ENCODE data around the gene DMAC1.
A peak's percentile ranks its signal among the peaks of the same experiment; 100 is the strongest.

Gene DMAC1

GRCh38 chr9:7799234-7799943 lies at the start of gene DMAC1:
DMAC1 (minus strand) TSS chr9:7799778; CDS start chr9:7799734, 44 bp downstream.
- peak; percentile 69 for DNase-seq (ENCODE audit: insufficient read length, low spot score)
- FAIRE-seq = peak; percentile 99

- DNase-seq (ENCODE audit: insufficient read length, low spot score) = no peak
- no peak for FAIRE-seq
These were observed 49.8 kb upstream of the DMAC1 start for GRCh38 chr9:7849362-7849761.

DNA sequence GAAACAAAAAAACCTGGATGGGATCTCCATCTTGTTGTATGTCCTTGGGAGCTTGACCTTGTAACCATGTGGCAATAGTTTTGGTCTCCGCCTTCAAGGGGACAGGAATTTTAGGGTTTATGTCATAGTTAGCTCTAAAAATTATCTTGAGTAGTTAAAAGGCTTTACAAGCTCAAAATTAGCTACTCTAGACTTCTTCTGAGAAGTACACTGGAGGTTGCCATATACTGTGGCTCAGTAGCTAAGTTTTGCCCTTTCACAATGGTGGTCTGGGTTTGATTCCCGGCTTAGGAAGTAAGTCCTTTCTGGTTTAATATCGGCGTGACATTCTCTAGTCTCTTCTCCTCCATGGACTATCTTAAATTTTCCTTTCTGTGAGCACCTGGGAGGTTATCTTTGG lies 48.9 kb upstream of the DMAC1 start:
- FAIRE-seq = no peak
- DNase-seq (ENCODE audit: insufficient read length, low spot score) = no peak

DNA sequence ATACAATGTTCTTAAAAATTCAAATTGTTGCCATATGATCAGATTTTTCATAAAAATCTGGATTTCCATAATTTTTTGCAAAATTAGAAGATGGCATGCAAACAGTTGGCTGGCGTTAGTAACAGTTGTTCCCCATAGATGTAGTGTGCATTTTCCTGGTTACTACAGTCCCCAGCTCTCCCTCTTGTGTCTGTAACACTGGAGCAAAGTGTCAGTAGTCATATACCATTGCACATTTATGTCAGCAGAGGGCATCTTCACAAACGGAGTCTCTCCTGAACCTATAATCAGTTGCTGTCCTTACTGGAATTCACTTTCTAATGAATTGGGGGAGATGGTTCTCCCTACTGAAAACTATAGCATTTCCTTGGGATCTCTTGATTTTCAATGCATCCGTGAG lies 44.7 kb upstream of the DMAC1 start:
- DNase-seq (ENCODE audit: insufficient read length, low spot score) = no peak
- no peak for FAIRE-seq

DNA sequence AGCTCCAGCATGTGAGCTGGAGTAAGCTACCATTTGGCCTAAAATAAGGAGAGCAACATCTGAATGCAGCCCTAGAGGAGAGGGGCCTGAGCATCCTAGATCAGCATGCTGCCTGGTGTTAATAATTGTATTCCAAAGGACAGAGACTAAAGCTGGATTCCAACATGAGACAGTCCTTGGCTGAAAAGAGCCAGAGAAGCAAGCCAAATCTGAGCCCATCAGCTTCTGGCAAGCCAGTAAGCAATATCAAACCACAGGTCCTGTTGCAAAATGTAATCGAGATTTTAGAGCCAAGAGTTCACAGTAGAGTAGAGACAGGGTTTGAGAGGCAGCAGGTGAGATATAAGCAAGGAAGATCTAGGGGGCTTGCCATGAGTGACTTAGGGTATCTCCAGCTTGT lies 42.3 kb upstream of the DMAC1 start:
- FAIRE-seq = no peak
- DNase-seq (ENCODE audit: insufficient read length, low spot score) = no peak

DNA sequence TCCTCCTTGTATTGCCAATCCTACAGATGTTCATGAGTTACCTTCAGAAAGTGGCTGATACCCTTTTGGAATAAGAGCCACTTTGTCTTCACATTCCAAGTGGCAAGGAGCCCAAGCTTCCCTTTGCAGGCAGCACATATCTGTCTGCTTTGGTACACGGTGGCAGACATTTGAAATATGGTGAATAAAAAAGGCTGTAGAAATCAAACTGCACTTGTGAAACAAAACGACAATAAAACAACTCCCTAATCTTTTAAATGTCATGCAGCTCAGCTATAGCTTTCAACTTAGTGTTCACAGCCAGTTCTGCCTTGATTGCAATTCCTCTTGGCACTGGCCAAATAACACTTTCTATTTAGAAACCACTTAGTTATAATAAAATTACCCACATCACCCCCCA lies 35.0 kb upstream of the DMAC1 start:
- DNase-seq (ENCODE audit: insufficient read length, low spot score) (no peak), FAIRE-seq (no peak)

- FAIRE-seq (no peak), DNase-seq (ENCODE audit: insufficient read length, low spot score) (no peak)
These were observed 28.8 kb upstream of the DMAC1 start for GRCh38 chr9:7828334-7828733.

DNA sequence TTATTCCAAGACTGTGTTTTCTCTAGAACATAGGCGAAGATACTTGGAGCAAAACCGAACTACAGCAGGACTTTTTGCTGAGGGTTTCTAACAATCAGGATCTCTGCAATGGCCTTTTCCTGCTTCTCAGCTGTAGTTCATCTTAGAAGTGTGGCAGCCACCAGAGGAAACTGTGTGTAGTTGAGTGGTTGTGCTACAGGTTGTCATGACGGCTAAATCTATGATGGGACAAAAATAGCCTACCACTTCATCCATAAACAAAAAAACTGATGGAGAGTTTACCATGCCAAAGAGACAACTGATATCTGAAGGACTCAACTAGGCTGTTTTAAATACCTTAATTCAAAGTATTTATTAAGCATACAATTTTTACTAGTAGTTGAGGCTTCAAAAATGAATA lies 28.2 kb upstream of the DMAC1 start:
- DNase-seq (ENCODE audit: insufficient read length, low spot score) (no peak), FAIRE-seq (no peak)

GRCh38 chr9:7827056-7827455 lies 27.5 kb upstream of the DMAC1 start:
- FAIRE-seq = no peak
- no peak for DNase-seq (ENCODE audit: insufficient read length, low spot score)

- FAIRE-seq = no peak
These were observed 24.1 kb upstream of the DMAC1 start for GRCh38 chr9:7823651-7824050.

GRCh38 chr9:7819984-7820383 lies 20.4 kb upstream of the DMAC1 start:
- DNase-seq (ENCODE audit: insufficient read length, low spot score) (no peak), FAIRE-seq (no peak)

More at GRCh38 chr9:7823651-7824050, 24.1 kb upstream of the DMAC1 start:
- DNase-seq (ENCODE audit: insufficient read length, low spot score) = no peak

DNA sequence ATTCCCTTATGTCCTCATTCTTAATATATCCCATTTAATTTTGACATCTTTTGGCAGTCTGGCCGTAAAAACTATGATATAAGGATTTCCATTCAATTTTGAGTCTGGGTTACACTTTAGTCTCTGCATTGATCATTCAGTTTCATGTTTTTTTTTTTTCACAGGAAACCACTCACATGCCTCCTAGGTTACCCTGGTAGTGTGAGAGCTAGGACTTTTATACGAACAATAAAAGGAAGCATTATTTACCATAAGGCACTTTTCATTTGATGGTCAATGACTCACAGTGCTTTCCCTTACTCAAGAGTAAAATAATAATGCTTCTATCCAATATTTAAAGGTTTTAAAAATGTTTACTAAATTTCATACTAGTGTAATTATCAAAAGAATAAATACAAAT lies 16.4 kb upstream of the DMAC1 start:
- DNase-seq (ENCODE audit: insufficient read length, low spot score) (no peak), FAIRE-seq (no peak)

DNA sequence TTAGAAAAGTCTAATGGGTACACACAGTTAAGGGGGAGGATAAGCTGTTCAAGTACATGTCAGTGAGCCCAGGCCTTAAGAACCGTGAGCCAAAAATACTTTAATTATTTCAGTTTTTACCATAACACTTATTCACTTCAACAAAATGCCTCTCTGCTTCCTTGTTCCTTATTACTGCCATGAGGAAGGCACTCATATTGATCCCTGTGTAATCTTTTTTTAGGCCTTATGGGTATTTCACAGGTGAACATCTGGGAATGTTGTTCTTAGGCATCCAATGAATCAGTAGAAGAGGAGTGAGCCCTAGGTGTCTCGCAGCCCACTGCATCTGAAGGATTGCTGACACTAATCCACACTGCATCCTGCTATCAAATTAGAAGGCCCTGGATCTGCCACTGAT lies 13.5 kb upstream of the DMAC1 start:
- no peak for FAIRE-seq
- no peak for DNase-seq (ENCODE audit: insufficient read length, low spot score)

GRCh38 chr9:7811677-7812076 lies 12.1 kb upstream of the DMAC1 start:
- no peak for DNase-seq (ENCODE audit: insufficient read length, low spot score)
- no peak for FAIRE-seq

- DNase-seq (ENCODE audit: insufficient read length, low spot score) = no peak
These were observed 3.1 kb upstream of the DMAC1 start for GRCh38 chr9:7802666-7803065.

DNA sequence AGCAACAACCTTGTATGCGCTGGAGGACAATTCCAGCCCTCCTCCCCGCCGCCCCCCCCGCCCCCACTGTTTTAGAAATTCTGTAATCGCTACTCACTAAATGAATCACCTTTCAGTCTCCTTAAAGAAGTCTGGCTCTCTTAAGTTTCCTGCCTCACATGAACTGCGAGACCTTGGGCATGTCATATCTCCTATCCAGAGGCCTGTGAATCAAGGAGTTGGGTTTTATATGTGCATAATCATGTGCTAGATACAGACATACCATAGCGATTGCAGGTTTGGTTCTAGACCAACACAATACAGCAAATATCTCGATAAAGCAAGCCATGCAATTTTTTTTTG lies 337 bp upstream of the DMAC1 start:
- FAIRE-seq = no peak
- DNase-seq (ENCODE audit: insufficient read length, low spot score) = no peak

More at GRCh38 chr9:7802666-7803065, 3.1 kb upstream of the DMAC1 start:
- no peak for FAIRE-seq

DNA sequence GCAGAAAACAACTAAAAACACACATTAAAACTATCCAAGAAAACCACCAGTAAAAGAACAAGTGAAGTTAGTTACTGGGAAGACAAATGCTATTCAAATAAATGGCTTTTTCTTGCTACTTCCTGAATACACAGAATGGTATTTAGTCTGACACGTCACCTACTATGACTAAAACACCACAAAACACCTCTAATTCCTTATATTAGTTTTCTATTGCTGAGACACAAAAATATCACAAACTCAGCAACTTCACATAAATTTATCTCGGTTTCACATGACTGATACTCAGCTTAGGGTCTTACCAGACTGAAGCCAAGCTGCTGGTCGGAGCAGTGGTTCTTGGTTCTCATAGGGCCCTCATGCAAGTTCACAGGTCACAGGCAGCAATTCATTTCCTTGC lies 5.4 kb downstream of the DMAC1 start:
- FAIRE-seq (no peak), DNase-seq (ENCODE audit: insufficient read length, low spot score) (no peak)

- DNase-seq (ENCODE audit: insufficient read length, low spot score) (no peak), FAIRE-seq (no peak)
These were observed 8.2 kb downstream of the DMAC1 start for GRCh38 chr9:7791394-7791793.

GRCh38 chr9:7790819-7791182 lies 8.8 kb downstream of the DMAC1 start:
- no peak for FAIRE-seq
- DNase-seq (ENCODE audit: insufficient read length, low spot score) = no peak

- DNase-seq (ENCODE audit: insufficient read length, low spot score) (no peak), FAIRE-seq (no peak)
These were observed 9.4 kb downstream of the DMAC1 start for GRCh38 chr9:7790022-7790818.

GRCh38 chr9:7788772-7789171 lies 10.8 kb downstream of the DMAC1 start:
- no peak for FAIRE-seq

GRCh38 chr9:7785813-7786212 lies 13.8 kb downstream of the DMAC1 start:
- no peak for DNase-seq (ENCODE audit: insufficient read length, low spot score)
- no peak for FAIRE-seq

More at GRCh38 chr9:7788772-7789171, 10.8 kb downstream of the DMAC1 start:
- no peak for DNase-seq (ENCODE audit: insufficient read length, low spot score)
